ENCODE data around the gene HTR3C.
"Not testable (repeated sequence)": the region's sequence is repeated elsewhere in the genome, so short reads cannot be mapped to it uniquely, and the experiment has no call there.

Gene HTR3C

GRCh38 chr3:184052767-184053166 lies at the start of gene HTR3C:
TSS of gene HTR3C (plus strand) at chr3:184053047. CDS start at chr3:184053081, 34 bp downstream.
- H3K4me3 ChIP-seq (ENCODE audit: low read depth, low read length), result no peak within 1 kb of the TSS
- DNase-seq (ENCODE audit: low read depth), result no peak
- TF ChIP-seq MYC (IDR thresholded peaks at IDR 0.05; ENCODE audit: low read depth, low read length), result no peak

GRCh38 chr3:184003187-184003967 lies 49.5 kb upstream of the HTR3C start:
- no peak for DNase-seq (ENCODE audit: low read depth)
- H3K4me3 ChIP-seq (ENCODE audit: low read depth, low read length), result no peak overlapping the region
- TF ChIP-seq POLR2A (IDR thresholded peaks at IDR 0.05; ENCODE audit: extremely low read depth, insufficient read length) (no peak), MAX (IDR thresholded peaks at IDR 0.05; ENCODE audit: low read depth, low read length) (no peak), CTCF (IDR thresholded peaks at IDR 0.05; ENCODE audit: low read depth, low read length) (no peak), MYC (IDR thresholded peaks at IDR 0.05; ENCODE audit: low read depth, low read length) (no peak)

- TF ChIP-seq CTCF (IDR thresholded peaks at IDR 0.05; ENCODE audit: low read depth, low read length) (no peak), POLR2A (IDR thresholded peaks at IDR 0.05; ENCODE audit: extremely low read depth, insufficient read length) (no peak), MAX (IDR thresholded peaks at IDR 0.05; ENCODE audit: low read depth, low read length) (no peak), MYC (IDR thresholded peaks at IDR 0.05; ENCODE audit: low read depth, low read length) (no peak)
- no peak for DNase-seq (ENCODE audit: low read depth)
- H3K4me3 ChIP-seq (ENCODE audit: low read depth, low read length), result no peak overlapping the region
Measured at GRCh38 chr3:184004476-184004875, 48.4 kb upstream of the HTR3C start.

GRCh38 chr3:184005941-184006507 lies 46.8 kb upstream of the HTR3C start:
- TF ChIP-seq CTCF (IDR thresholded peaks at IDR 0.05; ENCODE audit: low read depth, low read length) (no peak), MYC (IDR thresholded peaks at IDR 0.05; ENCODE audit: low read depth, low read length) (no peak), POLR2A (IDR thresholded peaks at IDR 0.05; ENCODE audit: extremely low read depth, insufficient read length) (no peak), MAX (IDR thresholded peaks at IDR 0.05; ENCODE audit: low read depth, low read length) (no peak)
- peak; percentile 11 for DNase-seq (ENCODE audit: low read depth)
- no peak overlapping the region for H3K4me3 ChIP-seq (ENCODE audit: low read depth, low read length)

GRCh38 chr3:184007143-184007813 lies 45.6 kb upstream of the HTR3C start:
- H3K4me3 ChIP-seq (ENCODE audit: low read depth, low read length), result not testable (repeated sequence)

GRCh38 chr3:184008161-184008560 lies 44.7 kb upstream of the HTR3C start:
- no peak for DNase-seq (ENCODE audit: low read depth)
- no peak overlapping the region for H3K4me3 ChIP-seq (ENCODE audit: low read depth, low read length)
- TF ChIP-seq MAX (IDR thresholded peaks at IDR 0.05; ENCODE audit: low read depth, low read length) (no peak), POLR2A (IDR thresholded peaks at IDR 0.05; ENCODE audit: extremely low read depth, insufficient read length) (no peak), CTCF (IDR thresholded peaks at IDR 0.05; ENCODE audit: low read depth, low read length) (no peak), MYC (IDR thresholded peaks at IDR 0.05; ENCODE audit: low read depth, low read length) (no peak)

More at GRCh38 chr3:184007143-184007813, 45.6 kb upstream of the HTR3C start:
- not testable (repeated sequence) for DNase-seq (ENCODE audit: low read depth)

All from NB4 (cell line).